ENCODE measurements around the gene NOMO2. TPM values are rescaled to one million over a fixed set of nuclear protein-coding genes. Genes with fewer than 3 reads are reported as not detected.
"Not testable (repeated sequence)": the region's sequence is repeated elsewhere in the genome, so short reads cannot be mapped to it uniquely, and the experiment has no call there.

NOMO2 gene
- total RNA-seq, 1 donor from 2014 or later: 103 TPM

GRCh38 chr16:18401159-18401558 is 160.7 kb downstream of the NOMO2 start:
- peak; percentile 73 for DNase-seq

GRCh38 chr16:18394363-18394762 is 167.5 kb downstream of the NOMO2 start:
- H3K4me3 ChIP-seq; H3K27ac ChIP-seq; H3K27me3 ChIP-seq; H3K4me1 ChIP-seq; H3K36me3 ChIP-seq; DNase-seq; ATAC-seq; intact Hi-C loops (cut with DNase I); H3K9me3 ChIP-seq: not testable (repeated sequence)

More at GRCh38 chr16:18401159-18401558, 160.7 kb downstream of the NOMO2 start:
- H3K36me3 ChIP-seq; H3K9me3 ChIP-seq; ATAC-seq; intact Hi-C loops (cut with DNase I); H3K4me1 ChIP-seq; H3K27me3 ChIP-seq: not testable (repeated sequence)
- peak overlapping the region; percentile 48 for H3K4me3 ChIP-seq
- H3K27ac ChIP-seq: peak overlapping the region; percentile 51

GRCh38 chr16:18387767-18388166 is 174.1 kb downstream of the NOMO2 start:
- H3K4me1 ChIP-seq; H3K9me3 ChIP-seq; DNase-seq; H3K27me3 ChIP-seq; H3K4me3 ChIP-seq; H3K27ac ChIP-seq; intact Hi-C loops (cut with DNase I); H3K36me3 ChIP-seq: not testable (repeated sequence)
- peak; percentile 61 for ATAC-seq

GRCh38 chr16:18386517-18386916 is 175.4 kb downstream of the NOMO2 start:
- H3K36me3 ChIP-seq; H3K27ac ChIP-seq; H3K9me3 ChIP-seq; DNase-seq; H3K4me1 ChIP-seq; H3K4me3 ChIP-seq; H3K27me3 ChIP-seq; ATAC-seq; intact Hi-C loops (cut with DNase I): not testable (repeated sequence)

GRCh38 chr16:18385285-18385684 is 176.6 kb downstream of the NOMO2 start:
- H3K4me1 ChIP-seq; DNase-seq; H3K27ac ChIP-seq; intact Hi-C loops (cut with DNase I); H3K9me3 ChIP-seq; H3K27me3 ChIP-seq; H3K36me3 ChIP-seq; ATAC-seq; H3K4me3 ChIP-seq: not testable (repeated sequence)

GRCh38 chr16:18384869-18385268 is 177.0 kb downstream of the NOMO2 start:
- H3K4me1 ChIP-seq; H3K27me3 ChIP-seq; intact Hi-C loops (cut with DNase I); H3K36me3 ChIP-seq; H3K27ac ChIP-seq; H3K4me3 ChIP-seq; H3K9me3 ChIP-seq; DNase-seq: not testable (repeated sequence)
- peak; percentile 21 for ATAC-seq

- H3K36me3 ChIP-seq; H3K4me3 ChIP-seq; H3K9me3 ChIP-seq; intact Hi-C loops (cut with DNase I); DNase-seq; H3K27ac ChIP-seq; H3K4me1 ChIP-seq; H3K27me3 ChIP-seq: not testable (repeated sequence)
- ATAC-seq: peak; percentile 34
Observed at GRCh38 chr16:18384098-18384636, 177.7 kb downstream of the NOMO2 start.

GRCh38 chr16:18382696-18383095 is 179.2 kb downstream of the NOMO2 start:
- H3K27me3 ChIP-seq; H3K4me3 ChIP-seq; intact Hi-C loops (cut with DNase I); ATAC-seq; H3K36me3 ChIP-seq; DNase-seq; H3K4me1 ChIP-seq; H3K9me3 ChIP-seq; H3K27ac ChIP-seq: not testable (repeated sequence)

Small RNA genes within 50 kb of the gene (microRNA-seq; reads per million reads assigned to microRNA genes)
- gene MIR3179-3 (ENCODE audit: borderline microRNAs expressed) (not detected), gene MIR3179-4 (ENCODE audit: borderline microRNAs expressed) (not detected), gene MIR3180-3 (ENCODE audit: borderline microRNAs expressed) (not detected), gene MIR3670-3 (ENCODE audit: borderline microRNAs expressed) (not detected), gene MIR3670-4 (ENCODE audit: borderline microRNAs expressed) (not detected), gene MIR6770-3 (ENCODE audit: borderline microRNAs expressed) (not detected)

Other genes starting within 250 kb of the NOMO2 start
- 0.67 TPM for gene NPIPA8, start 225.4 kb downstream of the NOMO2 start, total RNA-seq
- gene RPS15A, start 228.2 kb upstream of the NOMO2 start, total RNA-seq: 983 TPM
- 110 TPM for gene ARL6IP1, start 239.5 kb upstream of the NOMO2 start, total RNA-seq

All from upper lobe of right lung (tissue), 1 donor.